Gastrocnemius medialis (tissue), 4 donors: ENCODE measurements around the gene ITPKB. TPM values are rescaled to one million over a fixed set of nuclear protein-coding genes. Genes with fewer than 3 reads are reported as not detected.
"Not testable (repeated sequence)": the region's sequence is repeated elsewhere in the genome, so short reads cannot be mapped to it uniquely, and the experiment has no call there.

Source experiments
- ATAC-seq, 2 donors: fragments of 150-250 bp; one replicate each; pipeline ENCODE4 v1.9.1; 2016
- DNase-seq, 2 donors: peaks; one replicate each; pipeline ENCODE4 v3.0.0-alpha.2; 2019
- H3K27ac ChIP-seq, 4 donors: fragments of 200-600 bp; sonication (generic); 1 replicate in 1 of 4; 2 replicates in 3 of 4; pipeline ENCODE4 v1.5.1; 2016 to 2018; ENCODE audit warnings: mild to moderate bottlenecking in 2 of 4, moderate library complexity in 1 of 4
- H3K27me3 ChIP-seq, 3 donors: fragments of 200-600 bp; sonication (generic) in 2 of 3; 1 replicate in 1 of 3; 2 replicates in 2 of 3; pipeline versions ENCODE4 v1.5.1 to v1.6.0; 2016 to 2019; ENCODE audit warnings: mild to moderate bottlenecking in 1 of 3, moderate library complexity in 1 of 3
- H3K36me3 ChIP-seq, 2 donors: fragments of 200-600 bp; sonication (generic) in 1 of 2; one replicate each; pipeline ENCODE4 v1.5.1; 2017 to 2018
- H3K4me1 ChIP-seq, 2 donors: fragments of 200-600 bp; sonication (generic) in 1 of 2; one replicate each; pipeline ENCODE4 v1.5.1; 2016 to 2017; ENCODE audit warnings: mild to moderate bottlenecking in 2 of 2
- H3K4me3 ChIP-seq, 4 donors: fragments of 200-600 bp; sonication (generic) in 3 of 4; 1 replicate in 1 of 4; 2 replicates in 3 of 4; pipeline ENCODE4 v1.5.1; 2016 to 2019; ENCODE audit warnings: mild to moderate bottlenecking in 2 of 4
- H3K9me3 ChIP-seq, 3 donors: fragments of 200-600 bp; sonication (generic) in 2 of 3; 1 replicate in 1 of 3; 2 replicates in 2 of 3; pipeline ENCODE4 v1.5.1; 2016 to 2019
- POLR2A ChIP-seq, 2 donors: fragments of 450-650 bp; IDR thresholded peaks; one replicate each; pipeline ENCODE4 v1.6.1; 2017; ENCODE audit warnings: antibody characterized with exemption in 2 of 2, mild to moderate bottlenecking in 2 of 2, moderate library complexity in 2 of 2
- in situ Hi-C, 4 donors: fragments of 200-750 bp; cut with MboI; loops; one replicate each; pipeline versions ENCODE4 v1.15.0 to v1.8.0; 2017; ENCODE audit warnings: low sequenced_read_pairs in 4 of 4
- intact Hi-C: fragments of 100-400 bp; cut with DNase I; formaldehyde crosslinking; loops from one replicate; pipeline ENCODE4 v1.15.1; 2023; ENCODE audit warnings: low total_unique reads
- total RNA-seq, 4 donors: library from RNA; depleted of rRNA; stranded (reverse); fragments of >200 nt; gene quantifications; one replicate each; pipeline versions ENCODE4 v1.1.0 to v1.2.3, GENCODE V29; 2016
- TF ChIP-seq, protein P1 (sequence below), 5 experiments: fragments of 450-650 bp in 3 of 5; fragments of 200-600 bp in 2 of 5; sonication (generic) in 2 of 5; IDR thresholded peaks in 4 of 5; conservative IDR thresholded peaks in 1 of 5; 1 replicate in 4 of 5; 2 replicates in 1 of 5; pipeline ENCODE4 v1.5.1; 2016 to 2019; ENCODE audit warnings: antibody characterized with exemption in 5 of 5, mild to moderate bottlenecking in 3 of 5, moderate library complexity in 3 of 5

Gene ITPKB
- total RNA-seq, 4 donors from 2014 or later = 7.1 to 13.9 (median 7.8) TPM

DNA sequence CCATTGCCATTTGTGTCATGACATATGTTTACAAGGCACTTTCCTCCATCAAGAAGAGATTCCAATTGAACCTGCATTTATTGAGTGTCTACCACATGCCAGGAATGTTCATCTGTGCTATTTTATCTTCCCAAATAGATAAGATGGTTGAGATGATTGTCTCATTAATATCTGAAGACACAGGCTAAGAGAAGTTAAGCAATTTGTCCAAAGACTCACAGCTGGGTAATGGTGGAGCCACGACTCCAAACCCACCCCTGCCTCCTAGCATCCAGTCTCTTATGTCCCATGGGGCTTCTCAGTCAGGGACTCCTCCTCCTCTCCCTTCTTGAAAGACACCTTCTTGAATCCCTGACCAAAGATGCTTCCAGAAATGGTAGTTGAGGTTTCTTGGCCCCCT, 122.4 kb downstream of the ITPKB start:
- no peak for DNase-seq
- in situ Hi-C loops = loop anchor here in 2 of 4 donors (10.0 to 25.0 kb wide), 2 partner anchors 192 to 821 kb away; no protein-coding TSS in a partner anchor
- H3K4me1 ChIP-seq = no peaks in the 10 kb centered on the region
- H3K27ac ChIP-seq = no peak overlapping the region
- no peak for ATAC-seq
- intact Hi-C loops = no loop called here
- peaks cover 0 to 2% (median 0%) of the 10 kb centered on the region in 3 donors for H3K27me3 ChIP-seq
- no peak overlapping the region for H3K4me3 ChIP-seq
- H3K9me3 ChIP-seq = no peaks in the 10 kb centered on the region
- H3K36me3 ChIP-seq = no peaks in the 10 kb centered on the region
- TF ChIP-seq, protein P1, sequence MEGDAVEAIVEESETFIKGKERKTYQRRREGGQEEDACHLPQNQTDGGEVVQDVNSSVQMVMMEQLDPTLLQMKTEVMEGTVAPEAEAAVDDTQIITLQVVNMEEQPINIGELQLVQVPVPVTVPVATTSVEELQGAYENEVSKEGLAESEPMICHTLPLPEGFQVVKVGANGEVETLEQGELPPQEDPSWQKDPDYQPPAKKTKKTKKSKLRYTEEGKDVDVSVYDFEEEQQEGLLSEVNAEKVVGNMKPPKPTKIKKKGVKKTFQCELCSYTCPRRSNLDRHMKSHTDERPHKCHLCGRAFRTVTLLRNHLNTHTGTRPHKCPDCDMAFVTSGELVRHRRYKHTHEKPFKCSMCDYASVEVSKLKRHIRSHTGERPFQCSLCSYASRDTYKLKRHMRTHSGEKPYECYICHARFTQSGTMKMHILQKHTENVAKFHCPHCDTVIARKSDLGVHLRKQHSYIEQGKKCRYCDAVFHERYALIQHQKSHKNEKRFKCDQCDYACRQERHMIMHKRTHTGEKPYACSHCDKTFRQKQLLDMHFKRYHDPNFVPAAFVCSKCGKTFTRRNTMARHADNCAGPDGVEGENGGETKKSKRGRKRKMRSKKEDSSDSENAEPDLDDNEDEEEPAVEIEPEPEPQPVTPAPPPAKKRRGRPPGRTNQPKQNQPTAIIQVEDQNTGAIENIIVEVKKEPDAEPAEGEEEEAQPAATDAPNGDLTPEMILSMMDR (IDR thresholded peaks at IDR 0.05 in 4 of 5, conservative IDR thresholded peaks at IDR 0.05 in 1 of 5) = no peak
- no peak for TF ChIP-seq POLR2A (IDR thresholded peaks at IDR 0.05)

DNA sequence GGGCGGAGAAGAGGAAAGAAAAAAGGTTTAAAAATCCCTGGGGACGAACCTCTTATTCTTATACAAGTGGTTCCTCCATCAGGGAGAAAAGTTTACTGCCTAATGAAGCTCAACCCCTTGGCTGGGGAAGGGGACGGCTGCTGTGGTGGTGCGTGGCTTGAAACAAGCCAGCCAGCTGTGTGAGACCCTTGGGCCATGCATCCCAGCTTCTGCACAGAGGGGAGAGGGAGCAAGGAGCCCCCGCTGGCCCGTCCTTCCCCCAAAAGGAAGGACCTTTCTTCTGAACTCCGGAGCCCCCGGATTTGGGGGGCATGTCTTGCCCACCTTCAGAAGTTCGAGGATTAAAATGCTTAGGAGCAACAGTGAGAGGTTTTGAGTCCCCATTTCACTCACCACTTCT, 123.2 kb downstream of the ITPKB start:
- TF ChIP-seq, protein P1 (IDR thresholded peaks at IDR 0.05 in 4 of 5, conservative IDR thresholded peaks at IDR 0.05 in 1 of 5) = no peak
- no peak for TF ChIP-seq POLR2A (IDR thresholded peaks at IDR 0.05)
- H3K36me3 ChIP-seq = no peaks in the 10 kb centered on the region
- H3K27me3 ChIP-seq = peaks cover 0 to 2% (median 0%) of the 10 kb centered on the region in 3 donors
- no peak overlapping the region for H3K4me3 ChIP-seq
- no peak overlapping the region for H3K27ac ChIP-seq
- H3K4me1 ChIP-seq = no peaks in the 10 kb centered on the region
- intact Hi-C loops = no loop called here
- H3K9me3 ChIP-seq = no peaks in the 10 kb centered on the region
- no peak for ATAC-seq
- in situ Hi-C loops = loop anchor here in 2 of 4 donors (10.0 to 25.0 kb wide), 2 partner anchors 191 to 821 kb away; no protein-coding TSS in a partner anchor
- no peak for DNase-seq

DNA sequence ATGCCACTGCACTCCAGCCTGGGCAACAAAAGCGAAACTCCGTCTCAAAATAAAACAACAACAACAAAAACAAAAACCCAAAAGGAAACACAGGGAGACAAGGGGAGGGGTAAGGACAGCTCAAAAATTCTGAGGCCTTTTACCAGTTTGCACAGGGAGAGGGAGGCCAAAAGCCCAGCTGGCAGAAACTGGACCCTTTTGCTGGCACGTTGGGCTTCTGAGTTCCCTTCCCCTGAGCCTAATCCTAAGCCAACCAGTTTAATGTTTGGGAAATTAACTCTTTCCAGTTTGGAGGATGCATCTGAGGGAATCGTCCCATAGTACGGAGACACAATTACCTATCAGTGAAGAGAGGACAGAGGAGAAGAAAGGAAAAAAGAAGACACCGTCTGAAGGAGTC, 127.1 kb downstream of the ITPKB start:
- intact Hi-C loops, H3K27ac ChIP-seq, H3K27me3 ChIP-seq, ATAC-seq, H3K9me3 ChIP-seq, H3K36me3 ChIP-seq, H3K4me1 ChIP-seq, H3K4me3 ChIP-seq, DNase-seq: not testable (repeated sequence)
- in situ Hi-C loops = loop anchor here in 2 of 4 donors (10.0 to 25.0 kb wide), 2 partner anchors 187 to 825 kb away; no protein-coding TSS in a partner anchor

DNA sequence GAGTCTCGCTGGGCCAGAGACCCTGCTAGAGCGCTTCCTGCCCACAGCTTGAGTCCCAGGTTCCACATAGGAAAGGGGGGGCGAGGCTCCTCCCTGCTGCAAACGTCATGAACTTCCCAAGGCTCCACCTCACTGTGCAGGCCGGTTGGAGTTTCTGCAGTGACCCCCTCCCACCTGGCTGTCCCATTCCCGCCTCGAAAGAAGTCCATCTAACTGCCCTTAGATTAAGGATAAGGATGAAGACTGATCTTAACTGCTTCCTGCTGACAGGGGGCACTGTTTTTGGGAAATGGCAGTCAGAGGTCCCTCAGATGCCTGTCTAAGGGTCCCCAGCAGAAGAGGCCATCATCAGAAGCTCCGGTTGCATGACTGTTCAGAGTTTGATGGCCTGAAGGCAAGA, 127.8 kb downstream of the ITPKB start:
- Histone ChIP-seq H3K4me3 (no peak overlapping the region), H3K9me3 (no peaks in the 10 kb centered on the region), H3K27me3 (peaks cover 0 to 6% (median 0%) of the 10 kb centered on the region in 3 donors), H3K4me1 (no peaks in the 10 kb centered on the region), H3K27ac (no peak overlapping the region), H3K36me3 (no peaks in the 10 kb centered on the region)
- DNase-seq (no peak), ATAC-seq (no peak)
- in situ Hi-C loops (loop anchor here in 2 of 4 donors (10.0 to 25.0 kb wide), 2 partner anchors 186 to 826 kb away; no protein-coding TSS in a partner anchor), intact Hi-C loops (no loop called here)
- TF ChIP-seq, protein P1 (IDR thresholded peaks at IDR 0.05 in 4 of 5, conservative IDR thresholded peaks at IDR 0.05 in 1 of 5) = no peak
- no peak for TF ChIP-seq POLR2A (IDR thresholded peaks at IDR 0.05)

DNA sequence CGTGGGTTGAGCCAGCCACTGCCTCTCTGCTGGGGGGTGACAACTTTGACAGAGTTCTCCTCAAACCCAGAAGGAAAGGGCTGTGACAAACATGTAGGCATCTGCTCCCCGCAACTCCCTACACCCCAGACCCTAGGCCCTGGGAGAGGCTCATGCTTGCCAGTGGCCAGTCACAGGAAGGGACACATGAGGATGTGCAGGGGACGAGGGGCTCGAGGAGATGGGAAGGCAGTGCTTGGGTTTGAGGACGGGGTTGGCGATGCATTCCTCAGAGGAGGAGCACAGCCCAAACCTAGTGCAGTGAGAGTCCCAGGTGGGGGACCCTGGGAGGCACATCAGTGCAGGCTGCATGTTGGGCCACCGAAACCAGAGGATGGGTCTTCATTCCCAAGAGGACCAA, 128.4 kb downstream of the ITPKB start:
- Histone ChIP-seq H3K4me1 (no peaks in the 10 kb centered on the region), H3K9me3 (no peaks in the 10 kb centered on the region), H3K27me3 (peaks cover 0 to 6% (median 0%) of the 10 kb centered on the region in 3 donors), H3K4me3 (no peak overlapping the region), H3K27ac (peak overlapping the region in 1 of 4 donors; percentile 60), H3K36me3 (no peaks in the 10 kb centered on the region)
- DNase-seq = no peak
- intact Hi-C loops (no loop called here), in situ Hi-C loops (loop anchor here in 2 of 4 donors (10.0 to 25.0 kb wide), 2 partner anchors 186 to 827 kb away; no protein-coding TSS in a partner anchor)
- no peak for ATAC-seq
- TF ChIP-seq, protein P1 (IDR thresholded peaks at IDR 0.05 in 4 of 5, conservative IDR thresholded peaks at IDR 0.05 in 1 of 5) = no peak
- TF ChIP-seq POLR2A (IDR thresholded peaks at IDR 0.05) = no peak
